WTC11 (cell line): Measurements from ENCODE around the gene HHIP. TPM values are rescaled to one million over a fixed set of nuclear protein-coding genes. Genes with fewer than 3 reads are reported as not detected.

Experiments
- ATAC-seq: fragments of 200-7000 bp; cut with Tn5 transposase; 2 replicates; pipeline ENCODE4 v1.10.0; 2021; ENCODE audit warnings: mild to moderate bottlenecking, moderate library complexity
- CTCF ChIA-PET: fragments of 300-600 bp; sonication (Branson Sonifier 250); formaldehyde crosslinking; loops from one replicate; lab custom pipeline; 2021; ENCODE audit warnings: antibody characterized with exemption; lab: Charles Lee
- POLR2A ChIA-PET: fragments of 350-600 bp; sonication (Branson Sonifier 250); formaldehyde crosslinking; loops from one replicate; lab custom pipeline; 2021; ENCODE audit warnings: antibody characterized with exemption; lab: Charles Lee
- DNase-seq: peaks from one replicate; pipeline ENCODE4 v3.0.0; 2021; ENCODE audit warnings: low spot score
- H3K27ac Mint-ChIP-seq: 2 replicates; pipeline ENCODE4 v1.8.0; 2021; ENCODE audit warnings: mixed read lengths
- H3K27me3 Mint-ChIP-seq: 2 replicates; pipeline ENCODE4 v1.8.0; 2021; ENCODE audit warnings: low read depth, mild to moderate bottlenecking, moderate library complexity, mixed read lengths
- H3K36me3 Mint-ChIP-seq: 2 replicates; pipeline ENCODE4 v1.8.0; 2021; ENCODE audit warnings: mixed read lengths
- H3K4me1 Mint-ChIP-seq: 2 replicates; pipeline ENCODE4 v1.8.0; 2022; ENCODE audit warnings: mixed read lengths
- H3K4me3 Mint-ChIP-seq: 2 replicates; pipeline ENCODE4 v1.8.0; 2021; ENCODE audit warnings: mild to moderate bottlenecking, moderate library complexity, mixed read lengths
- H3K9me3 Mint-ChIP-seq: 2 replicates; pipeline ENCODE4 v1.8.0; 2021; ENCODE audit warnings: mixed read lengths
- AFF4 ChIP-seq: sonication (generic); formaldehyde crosslinking; IDR thresholded peaks from 2 replicates; pipeline ENCODE4 v1.8.1; 2023; ENCODE audit warnings: mild to moderate bottlenecking, missing genetic modification reagents, borderline replicate concordance
- ATF1 ChIP-seq: sonication (generic); formaldehyde crosslinking; IDR thresholded peaks from 2 replicates; pipeline ENCODE4 v1.8.1; 2023; ENCODE audit warnings: mild to moderate bottlenecking, moderate library complexity, missing genetic modification reagents
- ATF3 ChIP-seq: sonication (generic); formaldehyde crosslinking; conservative IDR thresholded peaks from 2 replicates; pipeline ENCODE4 v1.8.1; 2022; ENCODE audit warnings: mild to moderate bottlenecking, missing genetic modification reagents
- CBFB ChIP-seq: sonication (generic); formaldehyde crosslinking; IDR thresholded peaks from 2 replicates; pipeline ENCODE4 v1.8.1; 2022; ENCODE audit warnings: mild to moderate bottlenecking, low read depth, missing genetic modification reagents
- ELF4 ChIP-seq: sonication (generic); formaldehyde crosslinking; IDR thresholded peaks from 2 replicates; pipeline ENCODE4 v1.8.1; 2022; ENCODE audit warnings: low read depth, mild to moderate bottlenecking, moderate library complexity, missing genetic modification reagents
- ERG ChIP-seq: fragments of 250-450 bp; sonication (Bioruptor Pico); IDR thresholded peaks from 2 replicates; pipeline ENCODE4 v1.8.0; 2021; ENCODE audit warnings: mild to moderate bottlenecking
- ETV6 ChIP-seq: sonication (generic); formaldehyde crosslinking; IDR thresholded peaks from 2 replicates; pipeline ENCODE4 v1.8.1; 2022; ENCODE audit warnings: mild to moderate bottlenecking, missing genetic modification reagents
- IRF2 ChIP-seq: sonication (generic); formaldehyde crosslinking; IDR thresholded peaks from 2 replicates; pipeline ENCODE4 v1.8.0; 2022; ENCODE audit warnings: low read depth, missing genetic modification reagents, borderline replicate concordance
- JUN ChIP-seq: sonication (generic); formaldehyde crosslinking; IDR thresholded peaks from 2 replicates; pipeline ENCODE4 v1.8.0; 2023; ENCODE audit warnings: mild to moderate bottlenecking, missing genetic modification reagents
- MAX ChIP-seq: sonication (generic); formaldehyde crosslinking; IDR thresholded peaks from 2 replicates; pipeline ENCODE4 v1.8.0; 2022; ENCODE audit warnings: mild to moderate bottlenecking, missing genetic modification reagents
- NFATC4 ChIP-seq: fragments of 250-450 bp; sonication (Bioruptor Pico); IDR thresholded peaks from 2 replicates; pipeline ENCODE4 v1.9.0; 2021; ENCODE audit warnings: mild to moderate bottlenecking
- NR1H2 ChIP-seq: sonication (generic); formaldehyde crosslinking; IDR thresholded peaks from 2 replicates; pipeline ENCODE4 v1.9.0; 2021; ENCODE audit warnings: mild to moderate bottlenecking, moderate library complexity, missing genetic modification reagents
- NR2C2 ChIP-seq: sonication (generic); formaldehyde crosslinking; IDR thresholded peaks from 2 replicates; pipeline ENCODE4 v1.8.0; 2022; ENCODE audit warnings: mild to moderate bottlenecking, missing genetic modification reagents
- OVOL2 ChIP-seq: fragments of 250-450 bp; sonication (Bioruptor Pico); IDR thresholded peaks from 2 replicates; pipeline ENCODE4 v1.9.0; 2021; ENCODE audit warnings: mild to moderate bottlenecking, borderline replicate concordance
- PREB ChIP-seq: sonication (generic); formaldehyde crosslinking; IDR thresholded peaks from 2 replicates; pipeline ENCODE4 v1.8.1; 2022; ENCODE audit warnings: mild to moderate bottlenecking, missing genetic modification reagents, moderate library complexity, borderline replicate concordance
- TCF7 ChIP-seq: sonication (generic); formaldehyde crosslinking; IDR thresholded peaks from 2 replicates; pipeline ENCODE4 v1.8.0; 2022; ENCODE audit warnings: mild to moderate bottlenecking, low read depth, missing genetic modification reagents, moderate library complexity
- TEAD1 ChIP-seq: sonication (generic); formaldehyde crosslinking; IDR thresholded peaks from 2 replicates; pipeline ENCODE4 v1.8.0; 2022; ENCODE audit warnings: mild to moderate bottlenecking, missing genetic modification reagents
- TEAD4 ChIP-seq: sonication (generic); formaldehyde crosslinking; IDR thresholded peaks from 2 replicates; pipeline ENCODE4 v1.8.0; 2022; ENCODE audit warnings: mild to moderate bottlenecking, missing genetic modification reagents
- ZNF121 ChIP-seq: sonication (generic); formaldehyde crosslinking; IDR thresholded peaks from 2 replicates; pipeline ENCODE4 v1.8.0; 2023; ENCODE audit warnings: missing genetic modification reagents
- ZNF138 ChIP-seq: sonication (generic); formaldehyde crosslinking; conservative IDR thresholded peaks from 2 replicates; pipeline ENCODE4 v1.8.1; 2022; ENCODE audit warnings: mild to moderate bottlenecking, moderate library complexity, missing genetic modification reagents
- ZNF317 ChIP-seq: sonication (generic); formaldehyde crosslinking; IDR thresholded peaks from 2 replicates; pipeline ENCODE4 v1.8.1; 2023; ENCODE audit warnings: low read depth, mild to moderate bottlenecking, moderate library complexity, missing genetic modification reagents, borderline replicate concordance
- ZNF423 ChIP-seq: fragments of 250-450 bp; sonication (Bioruptor Pico); IDR thresholded peaks from 2 replicates; pipeline ENCODE4 v2.1.2; 2022; ENCODE audit warnings: mild to moderate bottlenecking, moderate library complexity
- ZNF532 ChIP-seq: fragments of 250-450 bp; sonication (Bioruptor Pico); IDR thresholded peaks from 2 replicates; pipeline ENCODE4 v1.9.0; 2021; ENCODE audit warnings: mild to moderate bottlenecking, borderline replicate concordance
- total RNA-seq: library from RNA; stranded (reverse); gene quantifications from 3 replicates; pipeline ENCODE4 v1.2.3, GENCODE V29; 2021

The HHIP gene
- total RNA-seq, 1 experiment from 2014 or later: 0.22 TPM

GRCh38 chr4:144681806-144682205 lies 35.9 kb downstream of the HHIP start:
- CTCF ChIA-PET: no interaction called here
- no peak for TF ChIP-seq JUN (CRISPR knock-in tag)
- TF ChIP-seq CBFB (CRISPR knock-in tag): no peak
- TF ChIP-seq ATF1 (CRISPR knock-in tag): no peak
- no peak for DNase-seq
- no peaks in the 10 kb centered on the region; the same call in 1 of the 2 replicates for H3K9me3 Mint-ChIP-seq
- peaks cover 18% of the 10 kb centered on the region for H3K4me1 Mint-ChIP-seq
- POLR2A ChIA-PET: no interaction called here
- H3K27ac Mint-ChIP-seq: no peak overlapping the region
- no peak for ATAC-seq
- no peaks in the 10 kb centered on the region for H3K36me3 Mint-ChIP-seq
- no peaks in the 10 kb centered on the region; the same call in 1 of the 2 replicates for H3K27me3 Mint-ChIP-seq
- no peak overlapping the region for H3K4me3 Mint-ChIP-seq

- DNase-seq (no peak), ATAC-seq (no peak)
- Mint-ChIP-seq H3K27me3 (no peaks in the 10 kb centered on the region; the same call in 1 of the 2 replicates), H3K4me3 (no peak overlapping the region), H3K27ac (no peak overlapping the region), H3K9me3 (no peaks in the 10 kb centered on the region; the same call in 1 of the 2 replicates), H3K4me1 (peaks cover 33% of the 10 kb centered on the region), H3K36me3 (no peaks in the 10 kb centered on the region)
- POLR2A ChIA-PET: no interaction called here
- TF ChIP-seq TEAD1: no peak
- TF ChIP-seq ZNF138 (CRISPR knock-in tag): no peak
- TF ChIP-seq ZNF423 (CRISPR knock-in tag): no peak
- TF ChIP-seq TEAD4 (CRISPR knock-in tag): no peak
- no peak for TF ChIP-seq AFF4 (CRISPR knock-in tag)
- TF ChIP-seq OVOL2: no peak
- TF ChIP-seq ATF3 (CRISPR knock-in tag): no peak
- no peak for TF ChIP-seq ZNF121 (CRISPR knock-in tag)
- no peak for TF ChIP-seq ERG (CRISPR knock-in tag)
- CTCF ChIA-PET: no interaction called here
Measured at GRCh38 chr4:144683516-144683915, 37.6 kb downstream of the HHIP start.

- peaks cover 42% of the 10 kb centered on the region for H3K4me1 Mint-ChIP-seq
- ChIA-PET CTCF (no interaction called here), POLR2A (no interaction called here)
- no peak for DNase-seq
- H3K27ac Mint-ChIP-seq: no peak overlapping the region
- no peaks in the 10 kb centered on the region for H3K9me3 Mint-ChIP-seq
- no peak for ATAC-seq
- H3K27me3 Mint-ChIP-seq: no peaks in the 10 kb centered on the region
- no peaks in the 10 kb centered on the region for H3K36me3 Mint-ChIP-seq
- H3K4me3 Mint-ChIP-seq: no peak overlapping the region
- TF ChIP-seq ETV6 (CRISPR knock-in tag) (no peak), ELF4 (CRISPR knock-in tag) (no peak), NR2C2 (CRISPR knock-in tag) (no peak), IRF2 (CRISPR knock-in tag) (no peak), MAX (CRISPR knock-in tag) (no peak), ZNF317 (CRISPR knock-in tag) (no peak), PREB (CRISPR knock-in tag) (no peak), ZNF532 (no peak), NFATC4 (CRISPR knock-in tag) (no peak), NR1H2 (no peak), TCF7 (CRISPR knock-in tag) (no peak), ZNF138 (CRISPR knock-in tag) (no peak)
Measured at GRCh38 chr4:144685911-144686310, 40.0 kb downstream of the HHIP start.
